GM12864 (cell line): ENCODE results near the gene ALS2.

Experiments
- DNase-seq: peaks from one replicate; pipeline ENCODE4 v3.0.0-alpha.2; 2011; ENCODE audit warnings: low read depth
- H3K4me3 ChIP-seq: 2 replicates; pipeline ENCODE4 v1.5.1; 2011; ENCODE audit warnings: mild to moderate bottlenecking, low read depth, low read length, control low read depth
- CTCF ChIP-seq: IDR thresholded peaks from 2 replicates; pipeline ENCODE4 v1.5.1; 2011; ENCODE audit warnings: low read depth, mild to moderate bottlenecking, moderate library complexity, low read length, control low read depth, inconsistent platforms; ENCODE audit errors: missing control alignments

The ALS2 gene

GRCh38 chr2:201707142-201707541 lies 73.6 kb downstream of the ALS2 start:
- DNase-seq = no peak
- TF ChIP-seq CTCF = no peak
- no peak overlapping the region for H3K4me3 ChIP-seq

GRCh38 chr2:201704536-201704935 lies 76.2 kb downstream of the ALS2 start:
- DNase-seq = no peak
- H3K4me3 ChIP-seq = no peak overlapping the region
- TF ChIP-seq CTCF = no peak

GRCh38 chr2:201701646-201702045 lies 79.1 kb downstream of the ALS2 start:
- no peak for DNase-seq
- no peak overlapping the region for H3K4me3 ChIP-seq
- no peak for TF ChIP-seq CTCF

GRCh38 chr2:201699416-201699815 lies 81.3 kb downstream of the ALS2 start:
- H3K4me3 ChIP-seq = no peak overlapping the region
- no peak for DNase-seq
- TF ChIP-seq CTCF = no peak

GRCh38 chr2:201698588-201699226 lies 82.0 kb downstream of the ALS2 start, which contains the start of gene MPP4:
MPP4 (minus strand) TSS chr2:201698644; CDS start chr2:201693954, 4,690 bp downstream.
- no peak within 1 kb of the TSS for H3K4me3 ChIP-seq
- DNase-seq = no peak
- no peak for TF ChIP-seq CTCF

- H3K4me3 ChIP-seq = no peak overlapping the region
- no peak for DNase-seq
- TF ChIP-seq CTCF = no peak
These were observed 82.8 kb downstream of the ALS2 start for GRCh38 chr2:201697899-201698298.

GRCh38 chr2:201696151-201696659 lies 84.5 kb downstream of the ALS2 start:
- no peak for DNase-seq
- H3K4me3 ChIP-seq = no peak overlapping the region
- no peak for TF ChIP-seq CTCF
